Tibial nerve (tissue), 4 donors: ENCODE data around the gene MICB. TPM values are rescaled to one million over a fixed set of nuclear protein-coding genes. Genes with fewer than 3 reads are reported as not detected.

Source experiments
- DNase-seq, 2 donors: peaks; one replicate each; pipeline ENCODE4 v3.0.0-alpha.2; 2019; ENCODE audit warnings: low spot score in 2 of 2
- H3K27ac ChIP-seq, 4 donors: fragments of 200-600 bp; sonication (generic) in 3 of 4; one replicate each; pipeline ENCODE4 v1.5.1; 2017 to 2019; ENCODE audit warnings: mild to moderate bottlenecking in 1 of 4
- H3K27me3 ChIP-seq, 2 donors: fragments of 200-600 bp; sonication (generic) in 1 of 2; one replicate each; pipeline versions ENCODE4 v1.5.1 to v1.6.0; 2017 to 2019
- H3K36me3 ChIP-seq, 3 donors: fragments of 200-600 bp; sonication (generic); one replicate each; pipeline ENCODE4 v1.5.1; 2018 to 2019
- H3K4me1 ChIP-seq, 4 donors: fragments of 200-600 bp; sonication (generic) in 3 of 4; one replicate each; pipeline ENCODE4 v1.5.1; 2017 to 2019
- H3K4me3 ChIP-seq, 4 donors: fragments of 200-600 bp; sonication (generic) in 3 of 4; one replicate each; pipeline ENCODE4 v1.5.1; 2017 to 2019; ENCODE audit warnings: mild to moderate bottlenecking in 1 of 4, moderate library complexity in 1 of 4
- H3K9me3 ChIP-seq, 4 donors: fragments of 200-600 bp; sonication (generic) in 3 of 4; one replicate each; pipeline ENCODE4 v1.5.1; 2017 to 2019
- CTCF ChIP-seq, 5 experiments: fragments of 200-600 bp in 3 of 5; fragments of 450-650 bp in 2 of 5; sonication (generic) in 3 of 5; IDR thresholded peaks; one replicate each; pipeline ENCODE4 v1.5.1; 2016 to 2019; ENCODE audit warnings: antibody characterized with exemption in 5 of 5, mild to moderate bottlenecking in 3 of 5, moderate library complexity in 2 of 5
- EP300 ChIP-seq, 2 donors: sonication (generic); formaldehyde crosslinking; IDR thresholded peaks; one replicate each; pipeline ENCODE4 v1.6.1; 2017; ENCODE audit warnings: antibody characterized with exemption in 2 of 2, mild to moderate bottlenecking in 1 of 2
- POLR2A ChIP-seq, 2 donors: fragments of 450-650 bp; IDR thresholded peaks; one replicate each; pipeline ENCODE4 v1.6.1; 2017; ENCODE audit warnings: antibody characterized with exemption in 2 of 2, mild to moderate bottlenecking in 2 of 2, moderate library complexity in 2 of 2
- WGBS, 2 donors: methylation state at CpG; one replicate each; pipeline ENCODE4 v1.1.5; 2018; 5-methylcytosine and 5-hydroxymethylcytosine counted together
- total RNA-seq, 4 donors: library from RNA; depleted of rRNA; stranded (reverse); fragments of >200 nt; gene quantifications; one replicate each; pipeline ENCODE4 v1.1.0, GENCODE V29; 2016

The MICB gene
- total RNA-seq, 4 donors from 2014 or later, result 1.0 to 8.0 (median 4.1) TPM

- H3K4me1 ChIP-seq, result peaks cover 0 to 16% (median 0%) of the 10 kb centered on the region in 4 donors
- H3K27ac ChIP-seq, result no peak overlapping the region
- no peaks in the 10 kb centered on the region for H3K9me3 ChIP-seq
- no peak for TF ChIP-seq CTCF (IDR thresholded peaks at IDR 0.05)
- no peak for TF ChIP-seq POLR2A (IDR thresholded peaks at IDR 0.05)
- no peak for TF ChIP-seq EP300 (IDR thresholded peaks at IDR 0.05)
- no peaks in the 10 kb centered on the region for H3K27me3 ChIP-seq
- 48 to 60% methylated on average over 9 of the region's 9 CpGs for WGBS, 2 donors
- peaks cover 0 to 88% (median 52%) of the 10 kb centered on the region in 3 donors for H3K36me3 ChIP-seq
- H3K4me3 ChIP-seq, result no peak overlapping the region
- no peak for DNase-seq
These were observed 34.9 kb downstream of the MICB start for GRCh38 chr6:31532644-31533454.

GRCh38 chr6:31533455-31533841 is 35.5 kb downstream of the MICB start:
- Histone ChIP-seq H3K9me3 (no peaks in the 10 kb centered on the region), H3K27ac (no peak overlapping the region), H3K27me3 (no peaks in the 10 kb centered on the region), H3K4me3 (no peak overlapping the region), H3K4me1 (peaks cover 0 to 21% (median 0%) of the 10 kb centered on the region in 4 donors), H3K36me3 (peaks cover 0 to 94% (median 56%) of the 10 kb centered on the region in 3 donors)
- TF ChIP-seq CTCF (IDR thresholded peaks at IDR 0.05) (no peak), POLR2A (IDR thresholded peaks at IDR 0.05) (no peak), EP300 (IDR thresholded peaks at IDR 0.05) (no peak)
- no peak for DNase-seq
- 72 to 88% methylated on average over 1 of the region's 1 CpG for WGBS, 2 donors

GRCh38 chr6:31534011-31534410 is 36.1 kb downstream of the MICB start:
- Histone ChIP-seq H3K27me3 (no peaks in the 10 kb centered on the region), H3K27ac (no peak overlapping the region), H3K4me3 (no peak overlapping the region), H3K36me3 (peaks cover 0 to 100% (median 62%) of the 10 kb centered on the region in 3 donors), H3K4me1 (peaks cover 0 to 27% (median 4%) of the 10 kb centered on the region in 4 donors), H3K9me3 (no peaks in the 10 kb centered on the region)
- TF ChIP-seq CTCF (IDR thresholded peaks at IDR 0.05) (no peak), EP300 (IDR thresholded peaks at IDR 0.05) (no peak), POLR2A (IDR thresholded peaks at IDR 0.05) (no peak)
- 92% methylated on average over 6 of the region's 6 CpGs for WGBS, 2 donors
- DNase-seq, result no peak

GRCh38 chr6:31534521-31535040 is 36.6 kb downstream of the MICB start:
- Histone ChIP-seq H3K4me1 (peaks cover 0 to 32% (median 9%) of the 10 kb centered on the region in 4 donors), H3K27ac (no peak overlapping the region), H3K4me3 (no peak overlapping the region), H3K36me3 (peaks cover 0 to 100% (median 63%) of the 10 kb centered on the region in 3 donors), H3K27me3 (no peaks in the 10 kb centered on the region), H3K9me3 (no peaks in the 10 kb centered on the region)
- no peak for TF ChIP-seq CTCF (IDR thresholded peaks at IDR 0.05)
- TF ChIP-seq POLR2A (IDR thresholded peaks at IDR 0.05), result no peak
- TF ChIP-seq EP300 (IDR thresholded peaks at IDR 0.05), result no peak
- 87 to 89% methylated on average over 24 of the region's 24 CpGs for WGBS, 2 donors
- DNase-seq, result no peak
